Stomach (tissue), 9 donors: ENCODE results near the gene VPS13D. TPM values are rescaled to one million over a fixed set of nuclear protein-coding genes. Genes with fewer than 3 reads are reported as not detected.
A peak's percentile ranks its signal among the peaks of the same experiment; 100 is the strongest.

Experiments
- DNase-seq, 2 donors: peaks; one replicate each; pipeline versions ENCODE4 v3.0.0 to v3.0.0-alpha.2; 2013 to 2019
- H3K27ac ChIP-seq, 5 donors: fragments of 200-600 bp in 4 of 5; sonication (generic) in 4 of 5; one replicate each; pipeline ENCODE4 v1.5.1; 2013 to 2019; ENCODE audit warnings: mild to moderate bottlenecking in 1 of 5, moderate library complexity in 1 of 5
- H3K27me3 ChIP-seq, 3 donors: fragments of 200-600 bp; sonication (generic); one replicate each; pipeline ENCODE4 v1.5.1; 2017 to 2019; ENCODE audit warnings: mixed run types in 1 of 3
- H3K36me3 ChIP-seq, 4 donors: fragments of 200-600 bp; sonication (generic); 1 replicate in 3 of 4; 2 replicates in 1 of 4; pipeline ENCODE4 v1.5.1; 2016 to 2019
- H3K4me1 ChIP-seq, 4 donors: fragments of 200-600 bp; sonication (generic); one replicate each; pipeline ENCODE4 v1.5.1; 2016 to 2019
- H3K4me3 ChIP-seq, 4 donors: fragments of 200-600 bp; sonication (generic) in 3 of 4; one replicate each; pipeline ENCODE4 v1.5.1; 2016 to 2019; ENCODE audit warnings: mild to moderate bottlenecking in 1 of 4
- H3K9me3 ChIP-seq, 4 donors: fragments of 200-600 bp; sonication (generic); one replicate each; pipeline ENCODE4 v1.5.1; 2016 to 2019
- CTCF ChIP-seq, 7 experiments: fragments of 450-650 bp in 4 of 7; fragments of 200-600 bp in 3 of 7; sonication (generic) in 3 of 7; IDR thresholded peaks; one replicate each; pipeline ENCODE4 v1.5.1; 2016 to 2019; ENCODE audit warnings: antibody characterized with exemption in 7 of 7, control low read depth in 2 of 7, mild to moderate bottlenecking in 1 of 7
- EP300 ChIP-seq: sonication (generic); formaldehyde crosslinking; IDR thresholded peaks from one replicate; pipeline ENCODE4 v1.6.1; 2017; ENCODE audit warnings: antibody characterized with exemption
- POLR2A ChIP-seq, 4 donors: fragments of 450-650 bp; IDR thresholded peaks; one replicate each; pipeline ENCODE4 v1.6.1; 2016; ENCODE audit warnings: antibody characterized with exemption in 4 of 4, control low read depth in 2 of 4, mild to moderate bottlenecking in 1 of 4, moderate library complexity in 1 of 4
- POLR2AphosphoS5 ChIP-seq, 3 donors: sonication (generic); formaldehyde crosslinking; IDR thresholded peaks; one replicate each; pipeline ENCODE4 v1.6.1; 2016; ENCODE audit warnings: antibody characterized with exemption in 3 of 3
- WGBS, 5 donors: extraction: QIAGEN DNeasy Blood & Tissue Kit in 3 of 5; methylation state at CpG; one replicate each; pipeline versions ENCODE4 v1.1.5 to v1.1.7; 2013 to 2018; 5-methylcytosine and 5-hydroxymethylcytosine counted together
- intact Hi-C: fragments of 100-400 bp; cut with DNase I; formaldehyde crosslinking; loops from one replicate; pipeline ENCODE4 v1.15.1; 2023; ENCODE audit warnings: low total_unique reads
- polyA plus RNA-seq, 3 donors: library from polyadenylated mRNA; stranded (reverse); fragments of 200-250 nt; gene quantifications; one replicate each; pipeline ENCODE4 v1.2.3, GENCODE V29; 2013
- total RNA-seq, 5 donors: library from RNA; depleted of rRNA; stranded (reverse); fragments of >200 nt; gene quantifications; one replicate each; pipeline versions ENCODE4 v1.1.0 to v1.2.3, GENCODE V29; 2014 to 2016
- donor health status: healthy with polysubstance abuse.
- donor health status: Bipolar disorder and iron deficiency.
- donor health status: healthy.

VPS13D gene
- total and polyA plus RNA-seq, 8 donors: 6.7 to 106 (median 66.5) TPM

GRCh38 chr1:12398479-12398878, 168.6 kb downstream of the VPS13D start:
- intact Hi-C loops: no loop called here
- peaks cover 3 to 34% (median 24%) of the 10 kb centered on the region in 4 donors for H3K36me3 ChIP-seq
- H3K4me1 ChIP-seq: peaks cover 24 to 49% (median 33%) of the 10 kb centered on the region in 4 donors
- DNase-seq: no peak
- H3K9me3 ChIP-seq: no peaks in the 10 kb centered on the region
- 55 to 70% (median 66%) methylated on average over 6 of the region's 6 CpGs for WGBS, 5 donors
- no peaks in the 10 kb centered on the region for H3K27me3 ChIP-seq
- H3K27ac ChIP-seq: peak overlapping the region in 1 of 5 donors; percentile 38
- TF ChIP-seq POLR2AphosphoS5 (IDR thresholded peaks at IDR 0.05) (no peak), CTCF (IDR thresholded peaks at IDR 0.05) (no peak), EP300 (no peak)
- no peak overlapping the region for H3K4me3 ChIP-seq

- Histone ChIP-seq H3K4me3 (no peak overlapping the region), H3K36me3 (peaks cover 12 to 46% (median 34%) of the 10 kb centered on the region in 4 donors), H3K27me3 (no peaks in the 10 kb centered on the region), H3K4me1 (peaks cover 28 to 57% (median 39%) of the 10 kb centered on the region in 4 donors), H3K27ac (peak overlapping the region in 1 of 5 donors; percentile 35), H3K9me3 (no peaks in the 10 kb centered on the region)
- no peak for DNase-seq
- 94 to 96% (median 95%) methylated on average over 8 to 10 of the region's 10 CpGs for WGBS, 5 donors
- no peak for TF ChIP-seq POLR2A (IDR thresholded peaks at IDR 0.05)
- TF ChIP-seq CTCF (IDR thresholded peaks at IDR 0.05): no peak
- no peak for TF ChIP-seq POLR2AphosphoS5 (IDR thresholded peaks at IDR 0.05)
- no peak for TF ChIP-seq EP300
- intact Hi-C loops: no loop called here
Observed at GRCh38 chr1:12400027-12400693, 170.3 kb downstream of the VPS13D start.

- Histone ChIP-seq H3K27me3 (no peaks in the 10 kb centered on the region), H3K9me3 (no peaks in the 10 kb centered on the region), H3K36me3 (peaks cover 16 to 53% (median 33%) of the 10 kb centered on the region in 4 donors), H3K27ac (peak overlapping the region in 3 of 5 donors; percentile 13 to 53 (median 35)), H3K4me3 (no peak overlapping the region), H3K4me1 (peaks cover 48 to 71% (median 58%) of the 10 kb centered on the region in 4 donors)
- TF ChIP-seq POLR2AphosphoS5 (IDR thresholded peaks at IDR 0.05) (no peak), EP300 (no peak), POLR2A (IDR thresholded peaks at IDR 0.05) (no peak), CTCF (IDR thresholded peaks at IDR 0.05) (no peak)
- 34 to 50% (median 36%) methylated on average over 3 of the region's 3 CpGs for WGBS, 5 donors
- DNase-seq: no peak
- intact Hi-C loops: no loop called here
Observed at GRCh38 chr1:12402159-12402673, 172.4 kb downstream of the VPS13D start.

GRCh38 chr1:12402842-12403241, 173.0 kb downstream of the VPS13D start:
- H3K36me3 ChIP-seq: peaks cover 16 to 53% (median 33%) of the 10 kb centered on the region in 4 donors
- 18 to 67% (median 37%) methylated on average over 1 of the region's 1 CpG for WGBS, 5 donors
- no peaks in the 10 kb centered on the region for H3K9me3 ChIP-seq
- peaks cover 50 to 71% (median 59%) of the 10 kb centered on the region in 4 donors for H3K4me1 ChIP-seq
- DNase-seq: no peak
- no peak overlapping the region for H3K4me3 ChIP-seq
- no peak for TF ChIP-seq POLR2AphosphoS5 (IDR thresholded peaks at IDR 0.05)
- H3K27ac ChIP-seq: peak overlapping the region in 3 of 5 donors; percentile 13 to 53 (median 19)
- no peaks in the 10 kb centered on the region for H3K27me3 ChIP-seq
- intact Hi-C loops: no loop called here

GRCh38 chr1:12404918-12405317, 175.1 kb downstream of the VPS13D start:
- TF ChIP-seq POLR2AphosphoS5 (IDR thresholded peaks at IDR 0.05): no peak
- TF ChIP-seq POLR2A (IDR thresholded peaks at IDR 0.05): no peak
- no peak for TF ChIP-seq CTCF (IDR thresholded peaks at IDR 0.05)
- no peak for TF ChIP-seq EP300

More at GRCh38 chr1:12404918-12405317, 175.1 kb downstream of the VPS13D start:
- 91 to 97% (median 94%) methylated on average over 13 of the region's 13 CpGs for WGBS, 5 donors
- peaks cover 50 to 81% (median 65%) of the 10 kb centered on the region in 4 donors for H3K4me1 ChIP-seq
- intact Hi-C loops: no loop called here
- no peak for DNase-seq
- H3K4me3 ChIP-seq: no peak overlapping the region
- H3K27me3 ChIP-seq: no peaks in the 10 kb centered on the region
- H3K36me3 ChIP-seq: peaks cover 16 to 52% (median 34%) of the 10 kb centered on the region in 4 donors
- H3K27ac ChIP-seq: peak overlapping the region in 3 of 5 donors; percentile 2 to 78 (median 76)
- peaks cover 0 to under 1% (median 0%) of the 10 kb centered on the region in 4 donors for H3K9me3 ChIP-seq
